HFFc6 (cell line): ENCODE data around the gene ALDH16A1. TPM values are rescaled to one million over a fixed set of nuclear protein-coding genes. Genes with fewer than 3 reads are reported as not detected.

Source experiments
- DNase-seq: peaks from one replicate; pipeline ENCODE4 v3.0.0-alpha.2; 2018
- H3K27ac Mint-ChIP-seq: 2 replicates; pipeline ENCODE4 v1.8.0; 2020; ENCODE audit warnings: mild to moderate bottlenecking, mixed read lengths
- H3K27me3 Mint-ChIP-seq: 2 replicates; pipeline ENCODE4 v1.8.0; 2021; ENCODE audit warnings: mild to moderate bottlenecking, moderate library complexity, mixed read lengths; ENCODE audit not compliant: insufficient read depth
- H3K36me3 Mint-ChIP-seq: 2 replicates; pipeline ENCODE4 v1.8.0; 2021; ENCODE audit warnings: low read depth, mixed read lengths
- H3K4me1 Mint-ChIP-seq: 2 replicates; pipeline ENCODE4 v1.8.0; 2020; ENCODE audit warnings: low read depth, mixed read lengths
- H3K4me3 Mint-ChIP-seq: 2 replicates; pipeline ENCODE4 v1.8.0; 2020; ENCODE audit warnings: mild to moderate bottlenecking, moderate library complexity, mixed read lengths
- H3K9me3 Mint-ChIP-seq: 2 replicates; pipeline ENCODE4 v1.8.0; 2020; ENCODE audit warnings: mild to moderate bottlenecking, mixed read lengths
- CTCF ChIP-seq: fragments of 200-600 bp; sonication (generic); IDR thresholded peaks from 2 replicates; pipeline ENCODE4 v1.5.0; 2021; ENCODE audit warnings: antibody characterized with exemption, mild to moderate bottlenecking
- long read RNA-seq: library from polyadenylated mRNA; unstranded; transcript quantifications from one replicate; pipeline ENCODE4 v2.0.0, GENCODE V29; 2019
- total RNA-seq, 6 experiments: library from RNA; stranded (reverse); fragmentation: NEBNext Ultra II Directional; extraction: Animal tissue kit (Norgen Biotek cat#: 25700); gene quantifications; 2 replicates in 1 of 6; 3 replicates in 5 of 6; pipeline ENCODE4 v1.2.3, GENCODE V29; 2021

The ALDH16A1 gene
- 10 to 100 TPM; 13.9 to 23.0 (median 19.8) TPM for total RNA-seq
- long read RNA-seq, transcript ALDH16A1-201 (17 exons, 3,153 nt): major isoform, 8 of 23 reads
- long read RNA-seq, partial matches to known transcripts: 8 of 23 reads
- long read RNA-seq, other reads (novel, unspliced or antisense): 4 of 23 reads

GRCh38 chr19:49453013-49453756 lies at the start of gene ALDH16A1:
Gene ALDH16A1, plus strand, starts transcription at chr19:49453225. Its CDS starts 107 bp downstream, at chr19:49453332.
- Mint-ChIP-seq H3K4me3 (peak within 1 kb of the TSS; percentile 95), H3K9me3 (no peaks in the 10 kb centered on the region), H3K27me3 (no peaks in the 10 kb centered on the region; the same call in 1 of the 2 replicates), H3K36me3 (peaks cover 8% of the 10 kb centered on the region; the same call in 1 of the 2 replicates), H3K4me1 (peaks cover 34% of the 10 kb centered on the region), H3K27ac (peak within 1 kb of the TSS; percentile 99)
- no peak for TF ChIP-seq CTCF
- DNase-seq: peak; percentile 96

GRCh38 chr19:49403404-49404187 lies 49.4 kb upstream of the ALDH16A1 start:
- no peak for TF ChIP-seq CTCF
- Mint-ChIP-seq H3K4me3 (no peak overlapping the region), H3K4me1 (0 out of 2 replicates have a peak, but pooled peaks cover 1% of the 10 kb centered on the region), H3K36me3 (no peaks in the 10 kb centered on the region), H3K27me3 (peaks cover 44% of the 10 kb centered on the region), H3K27ac (no peak overlapping the region), H3K9me3 (no peaks in the 10 kb centered on the region)
- DNase-seq: no peak

- no peak for DNase-seq
- no peak overlapping the region for H3K4me3 Mint-ChIP-seq
- H3K9me3 Mint-ChIP-seq: no peaks in the 10 kb centered on the region
- H3K27ac Mint-ChIP-seq: no peak overlapping the region
- H3K27me3 Mint-ChIP-seq: peaks cover 38% of the 10 kb centered on the region
- H3K4me1 Mint-ChIP-seq: 0 out of 2 replicates have a peak, but pooled peaks cover 5% of the 10 kb centered on the region
- TF ChIP-seq CTCF: no peak
- no peaks in the 10 kb centered on the region for H3K36me3 Mint-ChIP-seq
Observed at GRCh38 chr19:49407079-49407478, 45.9 kb upstream of the ALDH16A1 start.

GRCh38 chr19:49407482-49408015 lies 45.5 kb upstream of the ALDH16A1 start:
- no peak for DNase-seq
- no peak overlapping the region for H3K27ac Mint-ChIP-seq
- TF ChIP-seq CTCF: no peak
- H3K4me3 Mint-ChIP-seq: no peak overlapping the region
- no peaks in the 10 kb centered on the region for H3K36me3 Mint-ChIP-seq
- no peaks in the 10 kb centered on the region for H3K9me3 Mint-ChIP-seq
- H3K4me1 Mint-ChIP-seq: 0 out of 2 replicates have a peak, but pooled peaks cover 5% of the 10 kb centered on the region
- peaks cover 39% of the 10 kb centered on the region for H3K27me3 Mint-ChIP-seq

GRCh38 chr19:49408816-49409440 lies 44.1 kb upstream of the ALDH16A1 start:
- Mint-ChIP-seq H3K9me3 (no peaks in the 10 kb centered on the region), H3K27ac (no peak overlapping the region), H3K36me3 (no peaks in the 10 kb centered on the region), H3K4me3 (no peak overlapping the region), H3K4me1 (0 out of 2 replicates have a peak, but pooled peaks cover 5% of the 10 kb centered on the region), H3K27me3 (peaks cover 38% of the 10 kb centered on the region)
- DNase-seq: no peak
- no peak for TF ChIP-seq CTCF
